Gastroesophageal sphincter (tissue), 3 donors: Measurements from ENCODE around the gene PRKG1.

ENCODE experiments used
- CTCF ChIP-seq, 4 experiments: fragments of 200-600 bp in 2 of 4; fragments of 450-650 bp in 2 of 4; sonication (generic) in 1 of 4; IDR thresholded peaks; one replicate each; pipeline ENCODE4 v1.5.1; 2017 to 2019; ENCODE audit warnings: antibody characterized with exemption in 4 of 4, mild to moderate bottlenecking in 2 of 4, moderate library complexity in 2 of 4
- POLR2A ChIP-seq, 2 donors: fragments of 450-650 bp; IDR thresholded peaks; one replicate each; pipeline ENCODE4 v1.6.1; 2017; ENCODE audit warnings: antibody characterized with exemption in 2 of 2, mild to moderate bottlenecking in 2 of 2, moderate library complexity in 1 of 2

DNA sequence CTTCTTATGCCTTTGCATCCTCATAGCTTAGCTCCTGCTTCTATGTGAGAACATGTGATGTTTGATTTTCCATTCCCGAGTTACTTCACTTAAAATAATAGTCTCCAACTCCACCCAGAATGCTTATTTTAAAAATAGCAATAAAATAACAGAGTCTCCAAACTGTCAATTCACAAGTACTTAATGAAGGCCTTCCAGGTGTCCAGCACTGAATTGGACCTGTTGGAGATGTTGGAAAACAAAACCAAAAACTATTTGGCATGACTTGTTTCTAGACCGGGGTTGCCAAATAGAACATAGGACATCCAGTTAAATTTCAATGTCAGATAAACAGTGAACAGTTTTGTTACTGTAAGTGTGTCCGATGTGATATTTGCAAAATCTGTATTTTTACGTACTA is 1031.7 kb downstream of the PRKG1 start:
- TF ChIP-seq CTCF (IDR thresholded peaks at IDR 0.05) (no peak), POLR2A (IDR thresholded peaks at IDR 0.05) (no peak)
